GM23338 (cell line): ENCODE measurements around the gene FAM110A.

ENCODE experiments used
- CTCF ChIP-seq, 2 experiments: fragments of 200-600 bp in 1 of 2; sonication (generic) in 1 of 2; conservative IDR thresholded peaks; 2 replicates each; pipeline versions ENCODE4 v1.5.1 to v1.6.1; 2016 to 2017; ENCODE audit warnings: antibody characterized with exemption in 2 of 2, low read depth in 2 of 2, mild to moderate bottlenecking in 2 of 2, moderate library complexity in 1 of 2
- EZH2 ChIP-seq: fragments of 200-600 bp; sonication (generic); IDR thresholded peaks from one replicate; pipeline ENCODE4 v1.8.0; 2017; ENCODE audit warnings: antibody characterized with exemption, mild to moderate bottlenecking, low read depth; ENCODE audit not compliant: unreplicated experiment
- EZH2phosphoT487 ChIP-seq: fragments of 200-600 bp; sonication (generic); IDR thresholded peaks from one replicate; pipeline ENCODE4 v1.8.1; 2018; ENCODE audit warnings: antibody characterized with exemption; ENCODE audit not compliant: unreplicated experiment
- NANOG ChIP-seq: IDR thresholded peaks from 2 replicates; pipeline ENCODE4 v1.6.1; 2016; ENCODE audit warnings: antibody characterized with exemption, borderline replicate concordance
- STAT1 ChIP-seq: IDR thresholded peaks from one replicate; pipeline ENCODE4 v1.6.1; 2016; ENCODE audit warnings: antibody characterized with exemption; ENCODE audit not compliant: unreplicated experiment

GRCh38 chr20:859751-860231 lies 26.3 kb downstream of the FAM110A start:
- no peak for TF ChIP-seq NANOG
- no peak for TF ChIP-seq CTCF (conservative IDR thresholded peaks at IDR 0.05; ENCODE audit: low read depth in 2 of 2)
- TF ChIP-seq EZH2phosphoT487: no peak
- TF ChIP-seq EZH2: no peak
- TF ChIP-seq STAT1: no peak
